DOHH2 (cell line): ENCODE measurements around the gene MAML2.
"Not testable (repeated sequence)": the region's sequence is repeated elsewhere in the genome, so short reads cannot be mapped to it uniquely, and the experiment has no call there.

Experiments used
- CTCF ChIP-seq: fragments of 200-600 bp; sonication (generic); IDR thresholded peaks from one replicate; pipeline ENCODE4 v1.5.1; 2014; ENCODE audit warnings: antibody characterized with exemption, mild to moderate bottlenecking, low read depth, low read length; ENCODE audit not compliant: poor library complexity, severe bottlenecking
- EZH2phosphoT487 ChIP-seq: fragments of 200-600 bp; sonication (generic); IDR thresholded peaks from 2 replicates; pipeline ENCODE4 v1.6.1; 2017; ENCODE audit warnings: borderline replicate concordance, mild to moderate bottlenecking, antibody characterized with exemption, low read length, moderate library complexity, mixed read lengths

DNA sequence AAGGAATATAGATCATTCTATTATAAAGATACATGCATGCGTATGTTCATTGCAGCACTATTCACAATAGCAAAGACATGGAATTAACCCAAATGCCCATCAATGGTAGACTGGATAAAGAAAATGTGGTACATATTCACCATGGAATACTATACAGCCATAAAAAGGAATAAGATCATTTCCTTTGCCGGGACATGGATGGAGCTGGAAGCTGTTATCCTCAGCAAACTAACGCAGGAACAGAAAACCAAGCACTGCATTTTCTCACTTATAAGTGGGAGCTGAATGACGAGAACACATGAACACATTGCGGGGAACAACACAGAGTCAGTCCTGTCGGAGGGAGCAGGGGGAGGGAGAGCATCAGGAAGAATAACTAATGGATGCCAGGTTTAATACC is 57.0 kb downstream of the MAML2 start:
- not testable (repeated sequence) for TF ChIP-seq CTCF, EZH2phosphoT487
